Vagina (tissue), 2 donors: Measurements from ENCODE around the gene QPCTL. TPM values are rescaled to one million over a fixed set of nuclear protein-coding genes. Genes with fewer than 3 reads are reported as not detected.

ENCODE experiments used
- DNase-seq, 2 donors: peaks; one replicate each; pipeline ENCODE4 v3.0.0-alpha.2; 2017; ENCODE audit errors: extremely low spot score in 2 of 2
- H3K27ac ChIP-seq: fragments of 200-600 bp; sonication (generic); one replicate; pipeline ENCODE4 v1.5.1; 2019
- H3K27me3 ChIP-seq: fragments of 200-600 bp; sonication (generic); one replicate; pipeline ENCODE4 v1.5.1; 2019
- H3K36me3 ChIP-seq, 2 donors: fragments of 200-600 bp; sonication (generic); one replicate each; pipeline ENCODE4 v1.5.1; 2017 to 2019
- H3K4me1 ChIP-seq: fragments of 200-600 bp; sonication (generic); one replicate; pipeline ENCODE4 v1.5.1; 2019
- H3K4me3 ChIP-seq, 2 donors: fragments of 200-600 bp; sonication (generic); 1 replicate in 1 of 2; 2 replicates in 1 of 2; pipeline ENCODE4 v1.5.1; 2016 to 2019
- H3K9me3 ChIP-seq: fragments of 200-600 bp; sonication (generic); one replicate; pipeline ENCODE4 v1.5.1; 2019
- CTCF ChIP-seq, 3 experiments: fragments of 450-650 bp in 2 of 3; fragments of 200-600 bp in 1 of 3; sonication (generic) in 1 of 3; IDR thresholded peaks; one replicate each; pipeline ENCODE4 v1.5.1; 2017 to 2019; ENCODE audit warnings: antibody characterized with exemption in 3 of 3, mild to moderate bottlenecking in 2 of 3, moderate library complexity in 2 of 3
- POLR2A ChIP-seq, 2 donors: fragments of 450-650 bp; IDR thresholded peaks; one replicate each; pipeline ENCODE4 v1.6.1; 2017; ENCODE audit warnings: antibody characterized with exemption in 2 of 2, mild to moderate bottlenecking in 2 of 2, moderate library complexity in 2 of 2
- POLR2AphosphoS5 ChIP-seq, 2 donors: sonication (generic); formaldehyde crosslinking; IDR thresholded peaks; one replicate each; pipeline ENCODE4 v1.9.0; 2017; ENCODE audit warnings: antibody characterized with exemption in 2 of 2, mild to moderate bottlenecking in 2 of 2, low read depth in 1 of 2; ENCODE audit not compliant: insufficient read depth in 1 of 2
- intact Hi-C: fragments of 100-400 bp; cut with DNase I; formaldehyde crosslinking; loops from one replicate; pipeline ENCODE4 v1.15.1; 2023
- total RNA-seq: library from RNA; depleted of rRNA; stranded (reverse); fragments of >200 nt; gene quantifications from one replicate; pipeline ENCODE4 v1.2.3, GENCODE V29; 2016

The QPCTL gene
- total RNA-seq, 1 donor from 2014 or later = 4.7 TPM

- intact Hi-C loops = no loop called here
These were observed 20.7 kb downstream of the QPCTL start for GRCh38 chr19:45713141-45713540.

DNA sequence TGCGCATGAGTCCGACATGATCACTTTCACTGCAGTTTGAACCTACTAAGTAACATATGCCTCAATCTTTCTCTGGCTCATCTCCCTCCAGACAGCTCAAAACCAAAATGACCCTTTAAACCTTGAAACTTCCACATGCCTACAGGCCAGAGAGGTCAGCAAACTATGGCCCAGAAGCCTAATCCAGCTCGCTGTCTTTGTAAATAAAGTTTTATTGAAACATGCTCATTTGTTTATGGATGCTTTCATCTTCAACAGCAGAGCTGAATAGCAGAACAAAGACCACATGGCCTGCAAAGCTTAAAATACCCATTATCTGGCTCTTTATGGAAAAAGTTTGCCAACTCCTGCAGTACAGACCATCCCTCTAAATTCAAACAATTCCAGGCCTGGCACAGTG is 22.7 kb downstream of the QPCTL start:
- no peak overlapping the region for H3K4me3 ChIP-seq
- no peak for DNase-seq
- no peak overlapping the region for H3K27ac ChIP-seq
- peaks cover 0 to 22% of the 10 kb centered on the region in 2 donors for H3K36me3 ChIP-seq
- H3K4me1 ChIP-seq = peaks cover 17% of the 10 kb centered on the region
- H3K27me3 ChIP-seq = no peaks in the 10 kb centered on the region
- intact Hi-C loops = no loop called here
- no peaks in the 10 kb centered on the region for H3K9me3 ChIP-seq
- no peak for TF ChIP-seq POLR2A (IDR thresholded peaks at IDR 0.05)
- TF ChIP-seq CTCF (IDR thresholded peaks at IDR 0.05) = no peak
- no peak for TF ChIP-seq POLR2AphosphoS5 (IDR thresholded peaks at IDR 0.05; ENCODE audit: insufficient read depth in 1 of 2, low read depth in 1 of 2)

More at GRCh38 chr19:45713141-45713540, 20.7 kb downstream of the QPCTL start:
- TF ChIP-seq CTCF (IDR thresholded peaks at IDR 0.05) (no peak), POLR2AphosphoS5 (IDR thresholded peaks at IDR 0.05; ENCODE audit: insufficient read depth in 1 of 2, low read depth in 1 of 2) (no peak), POLR2A (IDR thresholded peaks at IDR 0.05) (no peak)
- Histone ChIP-seq H3K27ac (no peak overlapping the region), H3K27me3 (no peaks in the 10 kb centered on the region), H3K9me3 (no peaks in the 10 kb centered on the region), H3K4me1 (peaks cover 14% of the 10 kb centered on the region), H3K4me3 (no peak overlapping the region), H3K36me3 (peaks cover 0 to 22% of the 10 kb centered on the region in 2 donors)
- no peak for DNase-seq

DNA sequence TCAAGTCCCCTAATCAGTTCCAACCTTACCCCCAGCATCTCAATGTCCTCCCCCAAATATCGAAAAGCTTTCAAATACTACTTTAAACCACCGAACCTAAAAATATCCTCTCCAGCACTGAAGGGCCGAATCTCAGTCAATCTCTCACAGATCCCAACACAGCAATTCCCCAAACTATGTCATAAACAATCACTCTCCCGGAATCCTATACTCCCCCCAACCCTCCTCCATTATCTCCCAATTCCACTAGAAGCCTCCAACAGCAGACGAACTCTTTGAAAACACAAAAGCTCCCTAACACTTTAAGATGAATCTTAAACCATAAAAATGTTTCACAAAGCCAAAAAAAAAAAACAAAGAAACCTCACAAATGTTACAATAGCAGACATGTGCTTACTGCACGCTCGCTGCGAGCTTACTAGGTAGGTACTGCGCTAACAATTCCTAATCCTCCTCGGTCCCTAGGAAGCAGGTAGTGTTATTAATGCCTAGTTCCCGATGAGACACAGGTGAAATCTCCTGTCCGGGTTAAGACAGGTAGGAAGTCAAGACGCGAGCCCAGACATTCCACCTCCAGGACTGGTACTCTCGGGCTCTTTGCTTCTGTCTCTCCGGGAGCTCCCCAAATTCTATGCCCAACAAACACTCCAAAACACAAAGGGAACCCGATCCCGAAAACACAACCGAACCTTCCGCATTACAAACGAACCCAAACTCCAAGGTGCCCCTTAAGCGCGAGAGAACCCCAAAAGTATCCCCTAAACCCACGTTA is 24.1 kb downstream of the QPCTL start:
- intact Hi-C loops = no loop called here
- H3K36me3 ChIP-seq = peaks cover 0 to 17% of the 10 kb centered on the region in 2 donors
- TF ChIP-seq POLR2A (IDR thresholded peaks at IDR 0.05) (no peak), POLR2AphosphoS5 (IDR thresholded peaks at IDR 0.05; ENCODE audit: insufficient read depth in 1 of 2, low read depth in 1 of 2) (no peak), CTCF (IDR thresholded peaks at IDR 0.05) (no peak)
- DNase-seq = peak in 1 of 2 donors; percentile 92
- peak overlapping the region; percentile 90 for H3K27ac ChIP-seq
- H3K4me3 ChIP-seq = peak overlapping the region; percentile 58 to 65
- H3K9me3 ChIP-seq = no peaks in the 10 kb centered on the region
- no peaks in the 10 kb centered on the region for H3K27me3 ChIP-seq
- peaks cover 17% of the 10 kb centered on the region for H3K4me1 ChIP-seq

GRCh38 chr19:45717131-45717982 is 24.9 kb downstream of the QPCTL start:
- Histone ChIP-seq H3K9me3 (no peaks in the 10 kb centered on the region), H3K4me1 (peaks cover 25% of the 10 kb centered on the region), H3K27ac (peak overlapping the region; percentile 90), H3K27me3 (no peaks in the 10 kb centered on the region), H3K4me3 (peak overlapping the region; percentile 58 to 65), H3K36me3 (peaks cover 0 to 9% of the 10 kb centered on the region in 2 donors)
- intact Hi-C loops = no loop called here
- peak; percentile 100 for DNase-seq
- TF ChIP-seq POLR2A (IDR thresholded peaks at IDR 0.05) (peak in 1 of 2 donors; percentile 14), POLR2AphosphoS5 (IDR thresholded peaks at IDR 0.05; ENCODE audit: insufficient read depth in 1 of 2, low read depth in 1 of 2) (peak; percentile 97 to 98), CTCF (IDR thresholded peaks at IDR 0.05) (peak in 1 of 3 experiments; percentile 13)
